Type B pancreatic cell (in vitro differentiated cells): ENCODE measurements around the gene GUCY1A2. TPM values are rescaled to one million over a fixed set of nuclear protein-coding genes. Genes with fewer than 3 reads are reported as not detected.

Experiments
- DNase-seq: peaks from one replicate; pipeline ENCODE4 v3.0.0; 2021; ENCODE audit warnings: mixed read lengths; ENCODE audit not compliant: unreplicated experiment; ENCODE audit errors: extremely low spot score
- H3K27ac Mint-ChIP-seq: 2 replicates; pipeline ENCODE4 v1.8.0; 2021; ENCODE audit warnings: mild to moderate bottlenecking, mixed read lengths
- H3K27me3 Mint-ChIP-seq: 2 replicates; pipeline ENCODE4 v1.8.0; 2021; ENCODE audit warnings: mixed read lengths
- H3K36me3 Mint-ChIP-seq: 2 replicates; pipeline ENCODE4 v1.8.0; 2021; ENCODE audit warnings: mixed read lengths
- H3K4me1 Mint-ChIP-seq: one replicate; pipeline ENCODE4 v1.8.0; 2021; ENCODE audit warnings: mixed read lengths; ENCODE audit not compliant: unreplicated experiment
- H3K4me3 Mint-ChIP-seq: 2 replicates; pipeline ENCODE4 v1.8.0; 2021; ENCODE audit warnings: mild to moderate bottlenecking, mixed read lengths
- H3K9me3 Mint-ChIP-seq: 2 replicates; pipeline ENCODE4 v1.8.0; 2021; ENCODE audit warnings: mixed read lengths
- total RNA-seq: library from RNA; stranded (reverse); gene quantifications from 2 replicates; pipeline ENCODE4 v1.2.1, GENCODE V29; 2021; ENCODE audit warnings: low replicate concordance
- TF ChIP-seq, protein P1 (sequence below): fragments of 200-600 bp; sonication (generic); conservative IDR thresholded peaks from 2 replicates; pipeline ENCODE4 v1.5.0; 2021; ENCODE audit warnings: antibody characterized with exemption, mild to moderate bottlenecking

The GUCY1A2 gene
- total RNA-seq, 1 donor from 2014 or later, result 13.2 TPM

DNA sequence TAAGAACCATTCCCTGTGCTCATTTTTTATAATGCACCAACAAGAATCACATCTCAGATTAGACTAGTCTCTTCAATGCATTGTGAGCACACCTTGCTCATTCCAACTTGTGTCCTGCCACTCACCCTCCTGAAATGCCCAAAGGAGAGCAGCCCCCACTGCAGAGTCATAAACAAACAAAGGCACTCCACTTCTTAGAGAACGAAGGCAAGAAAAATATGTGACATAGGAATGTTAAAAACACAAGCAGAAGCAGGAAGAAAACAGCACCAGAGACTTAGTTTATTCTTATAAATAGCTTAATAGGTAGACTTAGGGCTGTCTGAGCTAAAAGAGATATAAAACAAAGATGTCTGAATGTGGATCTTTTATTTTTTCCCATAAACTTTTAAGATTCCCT, 57.2 kb downstream of the GUCY1A2 start:
- DNase-seq, result no peak
- Mint-ChIP-seq H3K27ac (peak overlapping the region; percentile 73), H3K9me3 (no peaks in the 10 kb centered on the region), H3K4me3 (peak overlapping the region; percentile 44), H3K36me3 (peaks cover 3% of the 10 kb centered on the region), H3K4me1 (peaks cover 20% of the 10 kb centered on the region), H3K27me3 (no peaks in the 10 kb centered on the region)
- TF ChIP-seq, protein P1, sequence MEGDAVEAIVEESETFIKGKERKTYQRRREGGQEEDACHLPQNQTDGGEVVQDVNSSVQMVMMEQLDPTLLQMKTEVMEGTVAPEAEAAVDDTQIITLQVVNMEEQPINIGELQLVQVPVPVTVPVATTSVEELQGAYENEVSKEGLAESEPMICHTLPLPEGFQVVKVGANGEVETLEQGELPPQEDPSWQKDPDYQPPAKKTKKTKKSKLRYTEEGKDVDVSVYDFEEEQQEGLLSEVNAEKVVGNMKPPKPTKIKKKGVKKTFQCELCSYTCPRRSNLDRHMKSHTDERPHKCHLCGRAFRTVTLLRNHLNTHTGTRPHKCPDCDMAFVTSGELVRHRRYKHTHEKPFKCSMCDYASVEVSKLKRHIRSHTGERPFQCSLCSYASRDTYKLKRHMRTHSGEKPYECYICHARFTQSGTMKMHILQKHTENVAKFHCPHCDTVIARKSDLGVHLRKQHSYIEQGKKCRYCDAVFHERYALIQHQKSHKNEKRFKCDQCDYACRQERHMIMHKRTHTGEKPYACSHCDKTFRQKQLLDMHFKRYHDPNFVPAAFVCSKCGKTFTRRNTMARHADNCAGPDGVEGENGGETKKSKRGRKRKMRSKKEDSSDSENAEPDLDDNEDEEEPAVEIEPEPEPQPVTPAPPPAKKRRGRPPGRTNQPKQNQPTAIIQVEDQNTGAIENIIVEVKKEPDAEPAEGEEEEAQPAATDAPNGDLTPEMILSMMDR, result no peak

- H3K9me3 Mint-ChIP-seq, result no peaks in the 10 kb centered on the region
- no peak for DNase-seq
- TF ChIP-seq, protein P1, result no peak
- peaks cover 20% of the 10 kb centered on the region for H3K4me1 Mint-ChIP-seq
- H3K27ac Mint-ChIP-seq, result peak overlapping the region; percentile 54
- H3K27me3 Mint-ChIP-seq, result no peaks in the 10 kb centered on the region
- H3K36me3 Mint-ChIP-seq, result peaks cover 3% of the 10 kb centered on the region
- H3K4me3 Mint-ChIP-seq, result no peak overlapping the region
Observed at GRCh38 chr11:106959800-106960199, 58.5 kb downstream of the GUCY1A2 start.

DNA sequence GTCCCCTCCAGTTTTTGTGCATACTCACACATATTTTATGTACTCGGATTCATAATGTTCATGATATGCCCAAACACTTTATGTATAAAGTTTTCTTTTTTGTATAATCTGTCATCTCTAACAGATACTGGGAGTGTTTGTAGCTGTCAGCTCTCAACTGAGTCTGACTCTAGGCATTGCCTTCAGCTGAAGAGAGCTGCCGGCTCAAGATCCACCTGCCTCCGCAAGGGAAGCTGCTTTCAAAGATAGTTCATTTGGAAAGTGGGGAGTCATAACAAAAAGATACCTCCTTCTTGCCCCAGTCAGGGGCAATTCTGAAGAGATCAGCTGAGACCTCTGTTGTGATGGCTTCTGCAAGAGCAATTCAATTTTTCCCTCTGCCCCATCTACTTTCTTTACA, 58.9 kb downstream of the GUCY1A2 start:
- TF ChIP-seq, protein P1, result no peak
- Mint-ChIP-seq H3K4me3 (no peak overlapping the region), H3K27me3 (no peaks in the 10 kb centered on the region), H3K36me3 (peaks cover 3% of the 10 kb centered on the region), H3K9me3 (no peaks in the 10 kb centered on the region), H3K4me1 (peaks cover 20% of the 10 kb centered on the region), H3K27ac (peak overlapping the region; percentile 54)
- no peak for DNase-seq

GRCh38 chr11:106958517-106959248, 59.6 kb downstream of the GUCY1A2 start:
- no peaks in the 10 kb centered on the region for H3K27me3 Mint-ChIP-seq
- no peak overlapping the region for H3K27ac Mint-ChIP-seq
- DNase-seq, result no peak
- peaks cover 20% of the 10 kb centered on the region for H3K4me1 Mint-ChIP-seq
- no peak overlapping the region for H3K4me3 Mint-ChIP-seq
- H3K9me3 Mint-ChIP-seq, result peaks cover 5% of the 10 kb centered on the region
- TF ChIP-seq, protein P1, result no peak
- H3K36me3 Mint-ChIP-seq, result peaks cover 3% of the 10 kb centered on the region

DNA sequence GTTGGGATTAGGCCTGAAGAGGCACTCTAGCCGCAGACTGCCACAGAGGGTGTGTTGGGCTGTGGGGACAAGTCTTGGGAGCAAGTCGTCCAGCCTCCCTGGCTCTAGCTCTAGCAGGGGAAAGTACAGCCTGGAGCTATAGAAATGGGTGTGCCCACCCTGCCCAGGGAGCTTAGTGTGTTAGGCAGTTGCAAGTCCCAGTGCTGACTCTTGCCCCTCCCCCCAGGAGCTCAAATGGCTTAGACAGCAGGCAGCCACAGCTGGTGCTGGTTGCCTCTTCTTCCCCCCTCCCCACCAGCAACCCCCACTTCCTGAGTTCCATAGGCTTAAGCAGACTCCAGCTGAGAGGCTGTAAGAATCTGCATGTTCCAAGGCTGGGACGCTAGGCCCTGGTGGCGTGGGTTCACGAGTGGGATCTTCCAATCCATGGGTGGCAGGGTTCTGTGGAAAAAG, 61.2 kb downstream of the GUCY1A2 start:
- H3K27me3 Mint-ChIP-seq, result no peaks in the 10 kb centered on the region
- TF ChIP-seq, protein P1, result no peak
- H3K9me3 Mint-ChIP-seq, result peaks cover 5% of the 10 kb centered on the region
- H3K36me3 Mint-ChIP-seq, result peaks cover 3% of the 10 kb centered on the region
- H3K4me1 Mint-ChIP-seq, result peaks cover 20% of the 10 kb centered on the region
- H3K4me3 Mint-ChIP-seq, result no peak overlapping the region
- no peak overlapping the region for H3K27ac Mint-ChIP-seq
- DNase-seq, result no peak
